Embryonic facial prominence (tissue), 1 donor: ENCODE results near the gene IQCE.
"Not testable (repeated sequence)": the region's sequence is repeated elsewhere in the genome, so short reads cannot be mapped to it uniquely, and the experiment has no call there.

Experiments
- DNase-seq: peaks from one replicate; pipeline ENCODE4 v3.0.0-alpha.2; 2016; ENCODE audit errors: extremely low spot score

IQCE gene

GRCh38 chr7:2602406-2603043 lies 43.7 kb downstream of the IQCE start:
- no peak for DNase-seq

- no peak for DNase-seq
Measured at GRCh38 chr7:2603044-2603965, 44.5 kb downstream of the IQCE start.

- DNase-seq, result no peak
Measured at GRCh38 chr7:2604608-2605174, 45.9 kb downstream of the IQCE start.

GRCh38 chr7:2605608-2606538 lies 47.1 kb downstream of the IQCE start:
- no peak for DNase-seq

- no peak for DNase-seq
Measured at GRCh38 chr7:2606539-2606936, 47.8 kb downstream of the IQCE start.

GRCh38 chr7:2607122-2607922 lies 48.5 kb downstream of the IQCE start:
- DNase-seq, result no peak

GRCh38 chr7:2607923-2608904 lies 49.4 kb downstream of the IQCE start:
- DNase-seq, result no peak

- DNase-seq, result no peak
Measured at GRCh38 chr7:2608921-2609411, 50.2 kb downstream of the IQCE start.

- DNase-seq, result not testable (repeated sequence)
Measured at GRCh38 chr7:2609646-2610045, 50.9 kb downstream of the IQCE start.

GRCh38 chr7:2610466-2610865 lies 51.7 kb downstream of the IQCE start:
- DNase-seq, result no peak

- no peak for DNase-seq
Measured at GRCh38 chr7:2610898-2611297, 52.1 kb downstream of the IQCE start.

GRCh38 chr7:2611401-2611800 lies 52.6 kb downstream of the IQCE start:
- DNase-seq, result no peak

- no peak for DNase-seq
Measured at GRCh38 chr7:2611922-2612321, 53.1 kb downstream of the IQCE start.

- DNase-seq, result no peak
Measured at GRCh38 chr7:2612445-2613097, 53.8 kb downstream of the IQCE start.

GRCh38 chr7:2613098-2613930 lies 54.5 kb downstream of the IQCE start:
- DNase-seq, result no peak

GRCh38 chr7:2613931-2614600 lies 55.3 kb downstream of the IQCE start:
- DNase-seq, result no peak

- DNase-seq, result no peak
Measured at GRCh38 chr7:2614631-2615330, 56.0 kb downstream of the IQCE start.
